Thyroid gland (tissue), 4 donors: ENCODE measurements around the gene APOD. TPM values are rescaled to one million over a fixed set of nuclear protein-coding genes. Genes with fewer than 3 reads are reported as not detected.
"Not testable (repeated sequence)": the region's sequence is repeated elsewhere in the genome, so short reads cannot be mapped to it uniquely, and the experiment has no call there.

Source experiments
- DNase-seq, 2 donors: peaks; one replicate each; pipeline ENCODE4 v3.0.0-alpha.2; 2019
- H3K27ac ChIP-seq, 3 donors: fragments of 200-600 bp; sonication (generic); 1 replicate in 2 of 3; 2 replicates in 1 of 3; pipeline ENCODE4 v1.5.1; 2016 to 2019; ENCODE audit warnings: mild to moderate bottlenecking in 1 of 3, moderate library complexity in 1 of 3
- H3K27me3 ChIP-seq: fragments of 200-600 bp; sonication (generic); one replicate; pipeline ENCODE4 v1.5.1; 2019
- H3K36me3 ChIP-seq, 2 donors: fragments of 200-600 bp; sonication (generic); one replicate each; pipeline ENCODE4 v1.5.1; 2016 to 2019
- H3K4me1 ChIP-seq, 2 donors: fragments of 200-600 bp; sonication (generic); one replicate each; pipeline ENCODE4 v1.5.1; 2017 to 2019
- H3K4me3 ChIP-seq, 3 donors: fragments of 200-600 bp; sonication (generic); replicated peaks in 1 of 3; 1 replicate in 2 of 3; 2 replicates in 1 of 3; pipeline ENCODE4 v1.5.1; 2016; ENCODE audit warnings: mild to moderate bottlenecking in 1 of 3
- H3K9me3 ChIP-seq: fragments of 200-600 bp; sonication (generic); one replicate; pipeline ENCODE4 v1.5.1; 2017
- POLR2A ChIP-seq, 2 donors: fragments of 450-650 bp; IDR thresholded peaks; one replicate each; pipeline ENCODE4 v1.6.1; 2017; ENCODE audit warnings: antibody characterized with exemption in 2 of 2, mild to moderate bottlenecking in 2 of 2, moderate library complexity in 1 of 2
- WGBS, 2 donors: methylation state at CpG; one replicate each; pipeline ENCODE4 v1.1.5; 2017; 5-methylcytosine and 5-hydroxymethylcytosine counted together
- intact Hi-C: fragments of 100-400 bp; cut with DNase I; formaldehyde crosslinking; loops from one replicate; pipeline ENCODE4 v1.15.1; 2023
- total RNA-seq, 4 donors: library from RNA; depleted of rRNA; stranded (reverse); fragments of >200 nt; gene quantifications; one replicate each; pipeline ENCODE4 v1.2.3, GENCODE V29; 2016
- TF ChIP-seq, protein P1 (sequence below), 6 experiments: fragments of 200-600 bp in 3 of 6; fragments of 450-650 bp in 3 of 6; sonication (generic) in 3 of 6; IDR thresholded peaks; one replicate each; pipeline ENCODE4 v1.5.1; 2016 to 2019; ENCODE audit warnings: antibody characterized with exemption in 6 of 6, mild to moderate bottlenecking in 2 of 6, inconsistent platforms in 1 of 6, moderate library complexity in 1 of 6

APOD gene
- total RNA-seq, result 100 to 1,000 TPM; 283 to 756 (median 407) TPM

GRCh38 chr3:195583831-195584542, at the start of gene APOD:
APOD (minus strand) TSS chr3:195583940; CDS start chr3:195579461, 4,479 bp downstream.
- WGBS, 2 donors, result 43 to 48% methylated on average over 16 of the region's 16 CpGs

GRCh38 chr3:195633351-195633750, 49.6 kb upstream of the APOD start:
- H3K9me3 ChIP-seq, H3K36me3 ChIP-seq, H3K4me1 ChIP-seq, H3K4me3 ChIP-seq, intact Hi-C loops, H3K27ac ChIP-seq, DNase-seq, H3K27me3 ChIP-seq: not testable (repeated sequence)
- 77 to 85% methylated on average over 2 of the region's 3 CpGs for WGBS, 2 donors

More at GRCh38 chr3:195583831-195584542, at the start of gene APOD:
- intact Hi-C loops, result no loop called here
- Histone ChIP-seq H3K36me3 (no peaks in the 10 kb centered on the region), H3K27ac (peak within 1 kb of the TSS in 2 of 3 donors; percentile 41 to 43), H3K4me1 (no peaks in the 10 kb centered on the region), H3K27me3 (no peaks in the 10 kb centered on the region), H3K4me3 (no peak within 1 kb of the TSS), H3K9me3 (no peaks in the 10 kb centered on the region)
- peak; percentile 21 to 23 for DNase-seq
- TF ChIP-seq POLR2A (IDR thresholded peaks at IDR 0.05), result no peak
- TF ChIP-seq, protein P1, sequence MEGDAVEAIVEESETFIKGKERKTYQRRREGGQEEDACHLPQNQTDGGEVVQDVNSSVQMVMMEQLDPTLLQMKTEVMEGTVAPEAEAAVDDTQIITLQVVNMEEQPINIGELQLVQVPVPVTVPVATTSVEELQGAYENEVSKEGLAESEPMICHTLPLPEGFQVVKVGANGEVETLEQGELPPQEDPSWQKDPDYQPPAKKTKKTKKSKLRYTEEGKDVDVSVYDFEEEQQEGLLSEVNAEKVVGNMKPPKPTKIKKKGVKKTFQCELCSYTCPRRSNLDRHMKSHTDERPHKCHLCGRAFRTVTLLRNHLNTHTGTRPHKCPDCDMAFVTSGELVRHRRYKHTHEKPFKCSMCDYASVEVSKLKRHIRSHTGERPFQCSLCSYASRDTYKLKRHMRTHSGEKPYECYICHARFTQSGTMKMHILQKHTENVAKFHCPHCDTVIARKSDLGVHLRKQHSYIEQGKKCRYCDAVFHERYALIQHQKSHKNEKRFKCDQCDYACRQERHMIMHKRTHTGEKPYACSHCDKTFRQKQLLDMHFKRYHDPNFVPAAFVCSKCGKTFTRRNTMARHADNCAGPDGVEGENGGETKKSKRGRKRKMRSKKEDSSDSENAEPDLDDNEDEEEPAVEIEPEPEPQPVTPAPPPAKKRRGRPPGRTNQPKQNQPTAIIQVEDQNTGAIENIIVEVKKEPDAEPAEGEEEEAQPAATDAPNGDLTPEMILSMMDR (IDR thresholded peaks at IDR 0.05), result no peak

DNA sequence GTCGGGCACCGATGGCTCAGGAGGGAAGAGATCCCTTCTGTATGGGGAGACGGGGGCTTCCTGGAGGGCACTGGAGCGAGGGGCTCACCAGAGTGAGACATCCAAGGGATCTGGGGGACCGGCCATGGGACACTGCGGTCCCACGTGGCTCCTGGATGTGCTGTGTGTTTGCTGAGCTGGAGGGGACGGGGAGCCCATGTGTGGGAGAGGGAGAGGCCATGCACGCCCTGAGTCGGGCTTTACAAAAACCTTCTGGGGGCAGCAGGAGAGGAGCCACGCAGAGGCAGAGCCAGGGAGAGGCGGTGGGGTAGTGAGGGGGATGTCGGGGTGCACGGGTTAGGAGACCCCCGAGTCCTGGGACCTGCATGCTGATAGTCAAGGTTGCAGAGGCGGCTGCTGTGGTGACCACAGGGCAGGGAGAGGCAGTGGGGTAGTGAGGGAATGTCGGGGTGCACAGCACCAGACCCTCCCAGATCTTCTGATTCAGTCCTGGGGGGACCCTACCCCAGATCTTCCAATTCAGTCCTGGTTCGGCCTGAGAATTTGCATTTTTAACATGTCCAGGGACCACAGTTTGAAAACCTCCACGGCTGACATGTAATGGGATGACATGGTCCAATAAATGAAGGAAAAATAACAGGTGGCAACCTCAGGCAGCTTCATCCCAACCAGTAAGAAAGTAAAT, 48.9 kb upstream of the APOD start:
- DNase-seq, H3K4me1 ChIP-seq, H3K36me3 ChIP-seq, H3K4me3 ChIP-seq, H3K27ac ChIP-seq, H3K9me3 ChIP-seq, intact Hi-C loops, H3K27me3 ChIP-seq: not testable (repeated sequence)
- WGBS, 2 donors, result 90 to 93% methylated on average over 19 of the region's 19 CpGs

GRCh38 chr3:195632046-195632445, 48.3 kb upstream of the APOD start:
- 91 to 97% methylated on average over 13 to 15 of the region's 20 CpGs for WGBS, 2 donors
- DNase-seq, H3K27ac ChIP-seq, H3K9me3 ChIP-seq, H3K27me3 ChIP-seq, H3K36me3 ChIP-seq, intact Hi-C loops, H3K4me3 ChIP-seq, H3K4me1 ChIP-seq: not testable (repeated sequence)

- intact Hi-C loops, H3K4me1 ChIP-seq, DNase-seq, H3K36me3 ChIP-seq, H3K9me3 ChIP-seq, H3K27me3 ChIP-seq, H3K27ac ChIP-seq, H3K4me3 ChIP-seq: not testable (repeated sequence)
- 86% methylated on average over 9 of the region's 13 CpGs; no CpG with 5 or more reads in 1 of the 2 donors for WGBS, 2 donors
These were observed 47.3 kb upstream of the APOD start for GRCh38 chr3:195630938-195631495.

GRCh38 chr3:195630086-195630917, 46.6 kb upstream of the APOD start:
- H3K9me3 ChIP-seq, H3K27ac ChIP-seq, DNase-seq, H3K4me1 ChIP-seq, intact Hi-C loops, H3K36me3 ChIP-seq, H3K27me3 ChIP-seq, H3K4me3 ChIP-seq: not testable (repeated sequence)
- WGBS, 2 donors, result 53 to 56% methylated on average over 11 to 15 of the region's 32 CpGs

DNA sequence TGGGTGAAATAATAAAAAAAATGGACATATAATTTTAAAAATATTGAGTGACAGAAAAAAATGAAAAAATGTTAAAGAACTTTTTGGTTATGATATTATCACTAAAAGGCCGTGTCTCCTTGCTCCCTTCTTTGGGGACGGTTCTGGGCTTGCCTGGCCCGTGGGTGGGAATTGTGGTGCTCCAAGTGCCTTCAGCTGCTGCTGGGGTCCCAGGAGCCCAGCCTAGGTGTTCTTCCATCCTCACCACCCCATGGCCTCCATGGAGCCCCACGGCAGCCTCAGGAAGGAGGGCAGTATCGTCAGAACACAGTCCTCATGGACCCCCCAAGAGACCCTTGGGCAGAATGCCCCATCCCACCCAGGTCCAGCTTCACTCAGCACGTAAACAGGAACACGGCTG, 45.9 kb upstream of the APOD start:
- H3K9me3 ChIP-seq, H3K36me3 ChIP-seq, DNase-seq, H3K4me3 ChIP-seq, H3K27me3 ChIP-seq, intact Hi-C loops, H3K27ac ChIP-seq, H3K4me1 ChIP-seq: not testable (repeated sequence)
- 87 to 88% methylated on average over 4 of the region's 7 CpGs for whole genome bisulfite sequencing, 2 donors

DNA sequence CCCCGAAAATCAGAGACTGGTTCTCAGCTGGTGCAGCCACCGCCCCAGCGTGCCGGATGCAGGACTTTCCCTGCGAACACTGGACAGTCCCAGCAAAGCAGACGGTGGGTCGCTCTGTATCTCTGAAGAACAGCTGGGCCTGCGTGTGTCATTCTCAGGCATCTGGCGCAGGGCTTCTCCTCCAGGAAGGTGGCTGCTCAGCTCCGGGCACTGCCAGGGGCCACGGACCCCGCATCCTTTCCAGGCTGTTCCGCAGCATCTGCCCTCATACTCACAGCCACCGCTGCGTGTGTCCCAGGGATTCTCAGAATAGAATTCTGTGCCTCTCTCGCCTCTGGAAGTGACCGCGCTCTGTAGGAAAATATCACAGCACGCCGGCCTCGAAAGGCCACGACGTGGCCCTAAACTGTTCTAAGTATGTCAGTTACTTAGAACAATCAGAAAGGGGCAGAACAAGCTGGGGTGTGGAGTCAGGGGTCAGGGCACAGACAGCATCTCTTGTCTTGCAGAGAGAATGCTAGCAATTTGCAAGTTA, 44.7 kb upstream of the APOD start:
- H3K36me3 ChIP-seq, H3K9me3 ChIP-seq, H3K4me3 ChIP-seq, H3K27me3 ChIP-seq, H3K27ac ChIP-seq, DNase-seq, H3K4me1 ChIP-seq, intact Hi-C loops: not testable (repeated sequence)
- 85 to 93% methylated on average over 21 to 23 of the region's 23 CpGs for WGBS, 2 donors

GRCh38 chr3:195627515-195628385, 44.0 kb upstream of the APOD start:
- H3K9me3 ChIP-seq, DNase-seq: not testable (repeated sequence)

More at GRCh38 chr3:195627515-195628385, 44.0 kb upstream of the APOD start:
- H3K27me3 ChIP-seq, H3K4me3 ChIP-seq, H3K27ac ChIP-seq, H3K36me3 ChIP-seq, intact Hi-C loops, H3K4me1 ChIP-seq: not testable (repeated sequence)
- 67% methylated on average over 16 to 30 of the region's 30 CpGs for WGBS, 2 donors
